NK-92 (cell line): ENCODE data around the gene TBXAS1.
A peak's percentile ranks its signal among the peaks of the same experiment; 100 is the strongest.

Experiments used
- DNase-seq: peaks from one replicate; lab custom pipeline; 2025; ENCODE audit not compliant: unreplicated experiment; lab: John Stamatoyannopoulos, UW

The TBXAS1 gene

DNA sequence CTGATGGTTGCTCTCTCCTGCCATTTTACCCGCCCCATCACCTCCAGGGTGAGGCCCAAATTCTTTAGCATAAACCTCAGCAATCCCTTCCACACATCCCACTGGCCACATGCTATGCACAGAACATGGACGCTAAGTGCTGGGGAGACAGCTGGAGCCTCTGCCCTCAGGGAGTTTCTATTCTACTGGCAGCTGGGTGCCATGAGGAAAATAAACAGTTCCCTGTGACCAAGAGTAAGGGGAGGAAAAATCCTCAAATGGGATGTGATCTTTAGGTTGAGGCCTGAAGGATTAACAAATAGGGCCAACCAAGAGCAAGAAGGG, 232.5 kb downstream of the TBXAS1 start:
- no peak for DNase-seq

- no peak for DNase-seq
Observed at GRCh38 chr7:140062118-140062527, 233.1 kb downstream of the TBXAS1 start.

DNA sequence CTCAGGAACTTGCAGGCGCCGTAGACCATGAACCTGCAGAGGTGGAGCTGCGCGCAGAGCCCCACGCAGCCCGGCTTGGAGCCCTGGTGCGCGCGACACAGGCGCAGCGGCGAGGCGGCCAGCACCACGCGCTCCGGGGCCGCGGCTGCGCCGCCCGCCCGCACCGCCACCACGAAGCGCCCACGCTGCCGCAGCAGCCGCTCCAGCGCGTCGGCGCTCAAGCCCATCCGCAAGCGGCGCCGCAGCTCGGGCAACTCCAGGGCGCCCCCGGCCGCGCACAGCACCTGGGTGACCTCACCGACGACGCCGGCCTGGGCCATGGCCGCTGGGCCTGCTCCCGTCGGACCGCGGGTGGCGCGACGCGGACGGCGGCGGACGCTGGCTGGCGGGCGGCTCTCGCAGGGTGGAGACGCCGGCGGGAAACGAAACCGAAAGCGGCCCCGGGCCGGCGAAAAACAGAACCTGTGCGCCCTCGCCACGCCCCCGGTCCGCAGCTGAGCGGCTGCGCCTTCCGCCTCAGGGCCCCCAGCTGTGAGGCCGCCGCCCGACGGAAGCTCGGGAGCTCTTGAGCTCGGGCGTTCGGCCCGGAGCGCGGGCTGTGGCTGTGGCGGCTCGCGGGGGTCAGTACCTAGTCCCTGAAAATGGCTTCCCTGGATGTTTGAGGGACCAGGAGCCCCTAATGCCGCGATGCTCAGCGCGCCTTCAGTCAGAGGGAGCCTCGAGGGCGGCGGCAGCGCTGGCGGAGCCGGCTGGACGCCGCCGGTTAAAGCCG, 233.7 kb downstream of the TBXAS1 start, which contains the start of gene PARP12:
Gene PARP12 (minus strand): TSS at position 424 of the 772 bp plus-strand sequence. CDS start 104 bp downstream, at position 320.
- peak; percentile 24 for DNase-seq

DNA sequence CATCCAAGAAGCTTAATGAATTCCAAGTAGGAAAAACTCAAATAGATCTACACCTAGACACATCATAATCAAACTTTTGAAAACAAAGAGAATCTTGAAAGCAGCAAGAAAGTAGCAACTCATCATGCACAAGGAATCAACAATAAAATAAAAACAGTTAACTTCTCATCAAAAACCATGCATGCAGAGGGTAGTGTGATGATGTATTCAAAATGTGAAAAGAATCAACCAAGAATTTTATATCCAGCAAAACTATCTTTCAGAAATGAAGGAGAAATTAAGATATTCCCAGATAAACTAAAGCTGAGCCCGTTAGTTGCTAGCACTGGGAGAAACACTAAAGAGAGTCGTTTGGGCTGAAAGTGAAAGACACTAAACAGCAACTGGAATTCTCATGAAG, 238.0 kb downstream of the TBXAS1 start:
- DNase-seq: no peak

DNA sequence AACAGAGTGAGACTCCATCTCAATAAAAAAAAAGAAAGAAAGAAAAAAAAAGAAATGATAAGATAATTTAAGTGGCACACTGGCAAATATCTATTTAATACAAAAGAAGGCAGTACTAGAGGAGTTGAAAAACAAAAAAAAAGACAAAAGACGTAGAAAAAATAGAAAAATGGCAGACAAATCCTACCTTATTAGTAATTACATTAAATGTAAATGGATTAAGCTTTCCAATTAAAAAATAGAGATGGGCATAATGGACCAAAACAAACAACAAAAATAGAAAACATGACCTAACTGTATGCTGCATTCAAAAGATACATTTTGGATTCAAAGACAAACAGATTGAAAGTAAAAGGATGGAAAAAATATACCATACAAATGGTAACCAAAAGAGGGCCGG, 239.0 kb downstream of the TBXAS1 start:
- no peak for DNase-seq

GRCh38 chr7:140069298-140069949, 240.4 kb downstream of the TBXAS1 start:
- no peak for DNase-seq
